ENCODE measurements around the gene KCNT2.

DNA sequence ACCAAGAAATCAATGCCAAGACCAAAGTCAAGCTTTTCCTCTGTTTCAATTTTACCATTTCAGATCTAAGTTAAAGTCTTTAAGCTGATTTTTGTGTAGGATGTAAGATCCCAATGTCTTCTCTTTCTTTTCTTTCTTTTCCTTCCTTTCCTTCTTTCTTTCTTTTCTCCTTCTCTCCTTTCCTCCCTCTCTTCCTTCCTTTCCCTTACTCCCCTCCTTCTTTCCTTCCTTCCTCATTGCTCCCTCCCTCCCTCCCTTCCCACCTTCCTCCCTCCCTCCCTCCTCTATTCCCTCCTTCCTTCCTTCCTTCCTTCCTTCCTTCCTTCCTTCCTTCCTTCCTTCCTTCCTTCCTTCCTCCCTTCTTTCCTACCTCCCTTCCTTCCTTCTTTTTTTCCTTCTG, 197.5 kb downstream of the KCNT2 start:
- TF ChIP-seq KLF5 (IDR thresholded peaks at IDR 0.05; ENCODE audit: partially characterized antibody) = no peak
- TF ChIP-seq FOXM1 (IDR thresholded peaks at IDR 0.05; ENCODE audit: low read depth, low read length) = no peak
- no peak for TF ChIP-seq CREB1 (IDR thresholded peaks at IDR 0.05; ENCODE audit: low read depth)
- no peak for TF ChIP-seq STAT3 (IDR thresholded peaks at IDR 0.05; ENCODE audit: low read depth, low read length)
- TF ChIP-seq PKNOX1 (IDR thresholded peaks at IDR 0.05) = no peak

Data from GM12878 (cell line).